ENCODE data around the gene USP31. TPM values are rescaled to one million over a fixed set of nuclear protein-coding genes. Genes with fewer than 3 reads are reported as not detected.

The USP31 gene
- total and polyA plus RNA-seq, 2 of the 13 experiments (the other 11 are each of a cell fraction or from before 2014, with no cell fraction given), result 22.5 to 23.3 TPM

DNA sequence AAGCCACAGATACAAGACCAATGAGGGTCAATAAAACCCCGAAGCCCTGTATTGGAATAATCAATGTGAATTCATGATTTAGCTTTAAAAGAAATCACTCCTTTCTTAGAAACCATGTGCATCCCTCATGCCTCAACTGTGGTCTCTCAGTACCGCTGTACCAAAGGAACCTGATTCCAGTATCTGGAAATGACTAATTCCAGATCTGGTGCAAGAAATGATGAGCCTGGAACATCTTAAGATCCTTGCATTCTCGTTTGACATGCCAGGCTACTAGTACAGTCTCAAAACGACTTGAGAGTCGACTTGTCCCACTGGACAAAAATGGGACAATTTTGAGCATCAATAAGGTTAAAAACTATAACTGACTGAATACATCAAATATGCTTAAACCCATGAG lies 21.2 kb downstream of the USP31 start:
- Histone ChIP-seq H4K20me1 (ENCODE audit: insufficient read depth, low read length) (peaks cover 7% of the 10 kb centered on the region), H3K36me3 (replicated peaks in 1 of 2; ENCODE audit: control insufficient read depth in 1 of 2, insufficient read depth in 2 of 2, low read length in 2 of 2) (no peaks in the 10 kb centered on the region), H3K9me3 (ENCODE audit: low read length) (no peaks in the 10 kb centered on the region), H3K4me2 (ENCODE audit: low read depth, low read length) (no peak overlapping the region), H2AFZ (ENCODE audit: low read length) (no peak overlapping the region), H3K4me3 (replicated peaks in 1 of 3; ENCODE audit: insufficient read depth in 1 of 3, low read depth in 2 of 3, low read length in 3 of 3) (no peak overlapping the region), H3K9ac (ENCODE audit: insufficient read depth, low read depth, low read length) (no peak overlapping the region), H3K4me1 (ENCODE audit: insufficient read depth, low read length) (peaks cover 58% of the 10 kb centered on the region), H3K27ac (ENCODE audit: extremely low read length, insufficient read depth, low read length) (no peak overlapping the region), H3K79me2 (ENCODE audit: insufficient read depth, low read length) (peaks cover 95% of the 10 kb centered on the region), H3K27me3 (ENCODE audit: control insufficient read depth in 1 of 2, insufficient read depth in 2 of 2, low read length in 2 of 2) (no peaks in the 10 kb centered on the region)
- ChIA-PET CTCF (ENCODE audit: low intra/inter-chr PET ratio, low total read pairs) (no interaction called here), POLR2A (no interaction called here)
- TF ChIP-seq ZBTB38 (CRISPR knock-in tag; IDR thresholded peaks at IDR 0.05) (no peak), ZSCAN22 (CRISPR knock-in tag; IDR thresholded peaks at IDR 0.05) (no peak), ERF (CRISPR knock-in tag; IDR thresholded peaks at IDR 0.05) (no peak), SP5 (CRISPR knock-in tag; IDR thresholded peaks at IDR 0.05; ENCODE audit: borderline replicate concordance, low read depth) (no peak), TEAD3 (CRISPR knock-in tag; optimal IDR thresholded peaks at IDR 0.05; ENCODE audit: borderline replicate concordance) (no peak), ZNF841 (CRISPR knock-in tag; IDR thresholded peaks at IDR 0.05; ENCODE audit: borderline replicate concordance) (no peak)
- TF ChIP-seq, protein P1, sequence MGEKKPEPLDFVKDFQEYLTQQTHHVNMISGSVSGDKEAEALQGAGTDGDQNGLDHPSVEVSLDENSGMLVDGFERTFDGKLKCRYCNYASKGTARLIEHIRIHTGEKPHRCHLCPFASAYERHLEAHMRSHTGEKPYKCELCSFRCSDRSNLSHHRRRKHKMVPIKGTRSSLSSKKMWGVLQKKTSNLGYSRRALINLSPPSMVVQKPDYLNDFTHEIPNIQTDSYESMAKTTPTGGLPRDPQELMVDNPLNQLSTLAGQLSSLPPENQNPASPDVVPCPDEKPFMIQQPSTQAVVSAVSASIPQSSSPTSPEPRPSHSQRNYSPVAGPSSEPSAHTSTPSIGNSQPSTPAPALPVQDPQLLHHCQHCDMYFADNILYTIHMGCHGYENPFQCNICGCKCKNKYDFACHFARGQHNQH (CRISPR knock-in tag; IDR thresholded peaks at IDR 0.05), result no peak
- TF ChIP-seq, protein P2, sequence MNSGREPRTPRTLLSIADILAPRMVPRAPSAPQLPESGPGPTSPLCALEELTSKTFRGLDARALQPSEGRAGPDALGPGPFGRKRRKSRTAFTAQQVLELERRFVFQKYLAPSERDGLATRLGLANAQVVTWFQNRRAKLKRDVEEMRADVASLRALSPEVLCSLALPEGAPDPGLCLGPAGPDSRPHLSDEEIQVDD (CRISPR knock-in tag; IDR thresholded peaks at IDR 0.05; ENCODE audit: borderline replicate concordance), result no peak
- TF ChIP-seq, protein P3, sequence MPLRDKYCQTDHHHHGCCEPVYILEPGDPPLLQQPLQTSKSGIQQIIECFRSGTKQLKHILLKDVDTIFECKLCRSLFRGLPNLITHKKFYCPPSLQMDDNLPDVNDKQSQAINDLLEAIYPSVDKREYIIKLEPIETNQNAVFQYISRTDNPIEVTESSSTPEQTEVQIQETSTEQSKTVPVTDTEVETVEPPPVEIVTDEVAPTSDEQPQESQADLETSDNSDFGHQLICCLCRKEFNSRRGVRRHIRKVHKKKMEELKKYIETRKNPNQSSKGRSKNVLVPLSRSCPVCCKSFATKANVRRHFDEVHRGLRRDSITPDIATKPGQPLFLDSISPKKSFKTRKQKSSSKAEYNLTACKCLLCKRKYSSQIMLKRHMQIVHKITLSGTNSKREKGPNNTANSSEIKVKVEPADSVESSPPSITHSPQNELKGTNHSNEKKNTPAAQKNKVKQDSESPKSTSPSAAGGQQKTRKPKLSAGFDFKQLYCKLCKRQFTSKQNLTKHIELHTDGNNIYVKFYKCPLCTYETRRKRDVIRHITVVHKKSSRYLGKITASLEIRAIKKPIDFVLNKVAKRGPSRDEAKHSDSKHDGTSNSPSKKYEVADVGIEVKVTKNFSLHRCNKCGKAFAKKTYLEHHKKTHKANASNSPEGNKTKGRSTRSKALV (CRISPR knock-in tag; IDR thresholded peaks at IDR 0.05), result no peak
- FAIRE-seq (no peak), ATAC-seq (no peak), DNase-seq (ENCODE audit: low spot score) (no peak)
- BruUV-seq (replicated peaks), result no TSS peak
- 93% methylated on average over 5 of the region's 5 CpGs for WGBS (ENCODE audit: low lambda C conversion rate)
- intact Hi-C loops (cut with micrococcal nuclease; ENCODE audit: unreplicated experiment) (no loop called here), in situ Hi-C loops (cut with HindIII; ENCODE audit: extremely low pct_ligation_motif_present, low pct_unique_long_range_greater_than_20kb) (no loop called here)

Data from HepG2 (cell line).